Measurements from ENCODE around the gene LRP8.

- TF ChIP-seq ATF3 (CRISPR knock-in tag; IDR thresholded peaks at IDR 0.05) (no peak), SETDB1 (CRISPR knock-in tag; IDR thresholded peaks at IDR 0.05; ENCODE audit: borderline replicate concordance) (no peak), RAD21 (CRISPR knock-in tag; IDR thresholded peaks at IDR 0.05) (no peak), CHD4 (IDR thresholded peaks at IDR 0.05; ENCODE audit: borderline replicate concordance, low read length) (no peak), CTCF (CRISPR knock-in tag; IDR thresholded peaks at IDR 0.05) (no peak), ZBTB40 (IDR thresholded peaks at IDR 0.05) (no peak), ZBTB40 (CRISPR knock-in tag; IDR thresholded peaks at IDR 0.05) (no peak), HDAC6 (IDR thresholded peaks at IDR 0.05; ENCODE audit: low read depth, low read length) (no peak), HNF4A (CRISPR knock-in tag; IDR thresholded peaks at IDR 0.05) (no peak), JUNB (CRISPR knock-in tag; IDR thresholded peaks at IDR 0.05; ENCODE audit: borderline replicate concordance) (no peak), PTBP1 (IDR thresholded peaks at IDR 0.05; ENCODE audit: low read depth, low read length, poor library complexity, severe bottlenecking) (no peak)
Observed at GRCh38 chr1:53367503-53368313, 39.8 kb upstream of the LRP8 start.
